ENCODE measurements around the gene PSMB4. TPM values are rescaled to one million over a fixed set of nuclear protein-coding genes. Genes with fewer than 3 reads are reported as not detected.
"Not testable (repeated sequence)": the region's sequence is repeated elsewhere in the genome, so short reads cannot be mapped to it uniquely, and the experiment has no call there.

The PSMB4 gene
- total RNA-seq (2014; rRNA removed; shearing (Covaris generic)): 889 and 932 TPM in 2 replicates

DNA sequence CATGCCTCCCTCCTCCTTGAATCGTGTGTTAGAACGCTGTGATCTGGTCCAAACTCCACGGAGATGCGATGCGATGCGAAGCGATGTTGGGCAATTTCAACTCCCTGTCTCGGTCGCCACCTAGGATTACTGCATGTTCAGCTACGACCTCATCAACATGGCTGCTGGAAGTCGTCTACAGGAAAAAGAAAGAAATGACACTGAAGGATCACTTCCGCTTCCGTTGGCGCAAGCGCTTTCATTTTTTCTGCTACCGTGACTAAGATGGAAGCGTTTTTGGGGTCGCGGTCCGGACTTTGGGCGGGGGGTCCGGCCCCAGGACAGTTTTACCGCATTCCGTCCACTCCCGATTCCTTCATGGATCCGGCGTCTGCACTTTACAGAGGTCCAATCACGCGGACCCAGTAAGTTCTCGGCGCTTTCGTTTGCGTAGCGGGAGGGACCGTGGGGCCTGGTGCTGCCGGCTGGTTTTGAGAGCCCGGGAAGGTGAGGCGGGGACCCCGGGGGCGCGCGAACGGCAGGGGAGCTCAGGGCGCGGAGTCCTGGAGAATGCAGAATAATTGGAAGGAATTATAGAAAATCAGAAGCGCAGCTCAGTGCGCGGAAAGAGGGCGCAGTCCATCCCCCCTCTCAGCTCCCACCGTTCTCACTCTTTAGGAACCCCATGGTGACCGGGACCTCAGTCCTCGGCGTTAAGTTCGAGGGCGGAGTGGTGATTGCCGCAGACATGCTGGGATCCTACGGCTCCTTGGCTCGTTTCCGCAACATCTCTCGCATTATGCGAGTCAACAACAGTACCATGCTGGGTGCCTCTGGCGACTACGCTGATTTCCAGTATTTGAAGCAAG, at the start of gene PSMB4:
Gene PSMB4, plus strand, starts transcription at position 250 of the 848 bp plus-strand sequence. Its CDS starts 15 bp downstream, at position 265.
- H3K27me3 ChIP-seq (ENCODE audit: control insufficient read depth, insufficient read depth, low read length): no peaks in the 10 kb centered on the region
- peaks cover 24% of the 10 kb centered on the region for H3K36me3 ChIP-seq (replicated peaks; ENCODE audit: control insufficient read depth, insufficient read depth, low read length)
- peak; percentile 85 for DNase-seq
- peak within 1 kb of the TSS; percentile 79 for H3K4me3 ChIP-seq (ENCODE audit: insufficient read depth, low read depth, low read length)

DNA sequence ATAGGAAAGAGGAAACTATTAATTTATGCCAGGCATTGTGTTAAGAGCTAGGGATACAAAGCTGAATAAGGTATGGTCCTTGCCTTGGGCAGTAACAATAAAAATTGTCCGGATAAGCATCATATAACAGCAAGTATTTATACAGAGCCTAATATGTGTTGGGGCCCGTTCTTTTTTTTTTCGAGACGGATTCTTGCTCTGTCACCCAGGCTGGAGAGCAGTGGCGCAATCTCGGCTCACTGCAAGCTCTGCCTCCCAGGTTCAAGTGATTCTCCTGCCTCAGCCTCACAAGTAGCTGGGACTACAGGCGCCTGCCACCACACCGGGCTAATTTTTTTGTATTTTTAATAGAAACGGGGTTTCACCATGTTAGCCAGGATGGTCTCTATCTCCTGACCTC, 49.0 kb upstream of the PSMB4 start:
- H3K27me3 ChIP-seq (ENCODE audit: control insufficient read depth, insufficient read depth, low read length); H3K4me3 ChIP-seq (ENCODE audit: insufficient read depth, low read depth, low read length); H3K36me3 ChIP-seq (replicated peaks; ENCODE audit: control insufficient read depth, insufficient read depth, low read length); DNase-seq: not testable (repeated sequence)

DNA sequence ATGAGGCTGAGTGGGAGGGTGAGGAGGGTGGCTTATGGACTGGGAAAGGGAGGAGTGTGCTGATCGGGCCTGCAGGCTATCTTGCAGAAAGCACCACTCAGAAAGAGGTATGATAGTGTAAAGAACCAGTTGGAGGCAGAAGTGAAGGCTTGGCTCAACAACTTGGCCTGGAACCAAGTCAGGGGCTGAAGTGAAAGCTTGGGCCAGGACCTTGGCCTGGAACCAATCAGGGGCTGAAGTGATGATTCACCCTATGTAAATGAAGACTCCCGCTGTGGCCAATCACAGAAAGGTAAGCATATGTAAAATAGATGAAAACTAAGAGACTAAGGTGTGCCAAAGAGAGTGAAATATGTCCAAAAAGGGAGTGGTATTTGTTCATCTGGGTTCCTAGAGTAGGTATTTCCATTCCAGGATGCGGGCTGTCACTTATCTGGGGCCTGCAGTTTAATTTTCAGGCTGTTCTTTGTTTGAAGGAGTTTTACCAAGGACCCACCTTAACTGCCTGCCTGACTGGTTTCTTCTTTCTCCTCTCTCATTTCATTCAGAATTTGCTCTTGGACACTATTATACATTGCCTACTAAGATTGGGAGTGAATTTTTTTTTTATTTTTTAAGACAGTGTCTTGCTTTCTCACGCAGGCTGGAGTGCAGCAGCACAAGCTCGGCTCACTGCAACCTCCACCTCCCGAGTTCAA, 47.2 kb upstream of the PSMB4 start:
- no peak for DNase-seq
- no peaks in the 10 kb centered on the region for H3K27me3 ChIP-seq (ENCODE audit: control insufficient read depth, insufficient read depth, low read length)
- H3K36me3 ChIP-seq (replicated peaks; ENCODE audit: control insufficient read depth, insufficient read depth, low read length): no peaks in the 10 kb centered on the region
- H3K4me3 ChIP-seq (ENCODE audit: insufficient read depth, low read depth, low read length): no peak overlapping the region

GRCh38 chr1:151356696-151357095, 42.7 kb upstream of the PSMB4 start:
- DNase-seq: no peak
- H3K4me3 ChIP-seq (ENCODE audit: insufficient read depth, low read depth, low read length): no peak overlapping the region
- H3K27me3 ChIP-seq (ENCODE audit: control insufficient read depth, insufficient read depth, low read length): no peaks in the 10 kb centered on the region
- no peaks in the 10 kb centered on the region for H3K36me3 ChIP-seq (replicated peaks; ENCODE audit: control insufficient read depth, insufficient read depth, low read length)

GRCh38 chr1:151361883-151362282, 37.5 kb upstream of the PSMB4 start:
- Histone ChIP-seq H3K4me3 (ENCODE audit: insufficient read depth, low read depth, low read length) (no peak overlapping the region), H3K27me3 (ENCODE audit: control insufficient read depth, insufficient read depth, low read length) (no peaks in the 10 kb centered on the region), H3K36me3 (replicated peaks; ENCODE audit: control insufficient read depth, insufficient read depth, low read length) (peaks cover 5% of the 10 kb centered on the region)
- no peak for DNase-seq

- Histone ChIP-seq H3K4me3 (ENCODE audit: insufficient read depth, low read depth, low read length) (no peak overlapping the region), H3K36me3 (replicated peaks; ENCODE audit: control insufficient read depth, insufficient read depth, low read length) (peaks cover 5% of the 10 kb centered on the region), H3K27me3 (ENCODE audit: control insufficient read depth, insufficient read depth, low read length) (no peaks in the 10 kb centered on the region)
- no peak for DNase-seq
Measured at GRCh38 chr1:151362308-151363155, 36.8 kb upstream of the PSMB4 start.

GRCh38 chr1:151364996-151365395, 34.4 kb upstream of the PSMB4 start:
- no peak for DNase-seq
- Histone ChIP-seq H3K27me3 (ENCODE audit: control insufficient read depth, insufficient read depth, low read length) (no peaks in the 10 kb centered on the region), H3K36me3 (replicated peaks; ENCODE audit: control insufficient read depth, insufficient read depth, low read length) (peaks cover 5% of the 10 kb centered on the region), H3K4me3 (ENCODE audit: insufficient read depth, low read depth, low read length) (no peak overlapping the region)

- no peak for DNase-seq
- H3K4me3 ChIP-seq (ENCODE audit: insufficient read depth, low read depth, low read length): no peak overlapping the region
- no peaks in the 10 kb centered on the region for H3K27me3 ChIP-seq (ENCODE audit: control insufficient read depth, insufficient read depth, low read length)
- H3K36me3 ChIP-seq (replicated peaks; ENCODE audit: control insufficient read depth, insufficient read depth, low read length): peaks cover 5% of the 10 kb centered on the region
Measured at GRCh38 chr1:151367658-151368392, 31.5 kb upstream of the PSMB4 start.

- DNase-seq: no peak
- Histone ChIP-seq H3K27me3 (ENCODE audit: control insufficient read depth, insufficient read depth, low read length) (no peaks in the 10 kb centered on the region), H3K36me3 (replicated peaks; ENCODE audit: control insufficient read depth, insufficient read depth, low read length) (peaks cover 5% of the 10 kb centered on the region), H3K4me3 (ENCODE audit: insufficient read depth, low read depth, low read length) (no peak overlapping the region)
Measured at GRCh38 chr1:151368393-151369301, 30.7 kb upstream of the PSMB4 start.

- Histone ChIP-seq H3K27me3 (ENCODE audit: control insufficient read depth, insufficient read depth, low read length) (no peaks in the 10 kb centered on the region), H3K4me3 (ENCODE audit: insufficient read depth, low read depth, low read length) (no peak overlapping the region)
- DNase-seq: no peak
Measured at GRCh38 chr1:151369302-151369610, 30.1 kb upstream of the PSMB4 start.

DNA sequence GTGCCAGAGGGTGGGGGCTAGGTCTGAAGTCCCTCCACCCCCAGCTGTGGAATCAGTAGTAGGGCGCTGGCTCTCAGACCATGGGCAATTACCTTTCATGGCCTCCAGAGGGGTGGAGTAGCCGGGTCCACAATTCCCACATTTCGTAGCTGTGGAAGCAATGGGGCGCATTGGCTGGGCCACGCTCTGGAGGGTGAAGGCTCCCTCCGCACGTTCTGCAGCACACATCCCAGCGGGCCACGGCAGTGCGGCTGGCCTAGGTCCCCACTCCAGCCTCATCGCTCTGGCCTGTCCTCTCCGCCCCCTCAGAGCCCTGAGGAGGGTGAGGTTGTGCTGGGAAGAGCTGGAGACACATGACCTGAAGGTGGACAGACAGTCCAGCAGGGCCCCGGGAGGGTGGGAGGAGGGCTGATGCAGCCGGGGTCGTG, 29.7 kb upstream of the PSMB4 start:
- H3K4me3 ChIP-seq (ENCODE audit: insufficient read depth, low read depth, low read length): no peak overlapping the region
- peaks cover 5% of the 10 kb centered on the region for H3K36me3 ChIP-seq (replicated peaks; ENCODE audit: control insufficient read depth, insufficient read depth, low read length)
- DNase-seq: peak; percentile 67
- H3K27me3 ChIP-seq (ENCODE audit: control insufficient read depth, insufficient read depth, low read length): no peaks in the 10 kb centered on the region

More at GRCh38 chr1:151369302-151369610, 30.1 kb upstream of the PSMB4 start:
- peaks cover 5% of the 10 kb centered on the region for H3K36me3 ChIP-seq (replicated peaks; ENCODE audit: control insufficient read depth, insufficient read depth, low read length)

- no peak for DNase-seq
- Histone ChIP-seq H3K27me3 (ENCODE audit: control insufficient read depth, insufficient read depth, low read length) (no peaks in the 10 kb centered on the region), H3K4me3 (ENCODE audit: insufficient read depth, low read depth, low read length) (no peak overlapping the region), H3K36me3 (replicated peaks; ENCODE audit: control insufficient read depth, insufficient read depth, low read length) (peaks cover under 1% of the 10 kb centered on the region)
Measured at GRCh38 chr1:151370211-151370911, 29.0 kb upstream of the PSMB4 start.
